GM12891 (cell line): Measurements from ENCODE around the gene SCRN3. TPM values are rescaled to one million over a fixed set of nuclear protein-coding genes. Genes with fewer than 3 reads are reported as not detected.
"Not testable (repeated sequence)": the region's sequence is repeated elsewhere in the genome, so short reads cannot be mapped to it uniquely, and the experiment has no call there.

Experiments used
- DNase-seq: peaks from one replicate; pipeline ENCODE4 v3.0.0; 2011; ENCODE audit warnings: low spot score; ENCODE audit not compliant: insufficient read length
- FAIRE-seq: peaks from 2 replicates; lab custom pipeline; 2011; peaks lifted over from hg19 to GRCh38; lab: Jason Lieb, UNC
- PAX5 ChIP-seq: IDR thresholded peaks from 2 replicates; pipeline ENCODE4 v1.6.1; 2011; ENCODE audit warnings: low read length, moderate library complexity, mild to moderate bottlenecking; ENCODE audit not compliant: insufficient read depth, severe bottlenecking
- POLR2A ChIP-seq: IDR thresholded peaks from 2 replicates; pipeline ENCODE4 v1.6.1; 2011; ENCODE audit warnings: low read depth, low read length, control low read depth
- POLR2AphosphoS5 ChIP-seq: IDR thresholded peaks from 2 replicates; pipeline ENCODE4 v1.6.1; 2011; ENCODE audit warnings: low read depth, low read length, control low read depth
- POU2F2 ChIP-seq: IDR thresholded peaks from 2 replicates; pipeline ENCODE4 v1.6.1; 2011; ENCODE audit warnings: low read depth, mild to moderate bottlenecking, control low read depth, low read length, moderate library complexity
- SPI1 ChIP-seq: IDR thresholded peaks from 2 replicates; pipeline ENCODE4 v1.6.1; 2011; ENCODE audit warnings: low read depth, low read length, control low read depth
- TAF1 ChIP-seq: IDR thresholded peaks from 2 replicates; pipeline ENCODE4 v1.6.1; 2011; ENCODE audit warnings: low read depth, low read length, control low read depth
- polyA plus RNA-seq: library from polyadenylated mRNA; unstranded; fragments of >200 nt; gene quantifications from one replicate; pipeline ENCODE4 v1.2.1, GENCODE V29; 2012; ENCODE audit warnings: low read depth, missing spikeins, inconsistent platforms; ENCODE audit not compliant: missing spikeins

SCRN3 gene
- polyA plus RNA-seq: 8.4 TPM

GRCh38 chr2:174395284-174395968, at the start of gene SCRN3:
Gene SCRN3, plus strand, starts transcription at chr2:174395730. Its CDS starts 2,554 bp downstream, at chr2:174398284.
- FAIRE-seq (peak; percentile 96), DNase-seq (peak; percentile 74)
- TF ChIP-seq TAF1 (peak; percentile 45; the same call in 1 of the 2 replicates), POLR2AphosphoS5 (peak; percentile 76), POLR2A (peak; percentile 71), POU2F2 (0 out of 2 replicates have a peak, but pooled peaks have one; percentile 17), PAX5 (no peak), SPI1 (0 out of 2 replicates have a peak, but pooled peaks have one; percentile 27)

GRCh38 chr2:174350018-174350417, 45.5 kb upstream of the SCRN3 start:
- FAIRE-seq (no peak), DNase-seq (no peak)
- TF ChIP-seq POLR2A: no peak
- no peak for TF ChIP-seq PAX5
- TF ChIP-seq SPI1: no peak
- TF ChIP-seq TAF1: no peak
- no peak for TF ChIP-seq POLR2AphosphoS5
- no peak for TF ChIP-seq POU2F2

- no peak for FAIRE-seq
- TF ChIP-seq POLR2AphosphoS5: no peak
- TF ChIP-seq POU2F2: no peak
- no peak for DNase-seq
These were observed 44.8 kb upstream of the SCRN3 start for GRCh38 chr2:174350593-174351181.

GRCh38 chr2:174353004-174353403, 42.5 kb upstream of the SCRN3 start:
- no peak for FAIRE-seq
- TF ChIP-seq TAF1 (no peak), POLR2AphosphoS5 (no peak), SPI1 (no peak), POLR2A (no peak), PAX5 (no peak), POU2F2 (no peak)
- no peak for DNase-seq

GRCh38 chr2:174356347-174356746, 39.2 kb upstream of the SCRN3 start:
- no peak for DNase-seq
- no peak for TF ChIP-seq PAX5
- TF ChIP-seq POLR2A: no peak
- no peak for TF ChIP-seq SPI1
- no peak for FAIRE-seq

- not testable (repeated sequence) for DNase-seq, FAIRE-seq
These were observed 35.9 kb upstream of the SCRN3 start for GRCh38 chr2:174359663-174360062.

GRCh38 chr2:174362949-174363348, 32.6 kb upstream of the SCRN3 start:
- TF ChIP-seq SPI1: no peak
- TF ChIP-seq POLR2A: no peak
- no peak for TF ChIP-seq POU2F2
- TF ChIP-seq POLR2AphosphoS5: no peak
- TF ChIP-seq PAX5: no peak
- TF ChIP-seq TAF1: no peak
- DNase-seq (no peak), FAIRE-seq (no peak)

- not testable (repeated sequence) for FAIRE-seq
These were observed 31.9 kb upstream of the SCRN3 start for GRCh38 chr2:174363492-174364225.

GRCh38 chr2:174364628-174365027, 30.9 kb upstream of the SCRN3 start:
- no peak for TF ChIP-seq POLR2AphosphoS5

More at GRCh38 chr2:174363492-174364225, 31.9 kb upstream of the SCRN3 start:
- not testable (repeated sequence) for DNase-seq

GRCh38 chr2:174365571-174365970, 30.0 kb upstream of the SCRN3 start:
- no peak for FAIRE-seq
- no peak for DNase-seq
- no peak for TF ChIP-seq SPI1
- no peak for TF ChIP-seq TAF1
- no peak for TF ChIP-seq POLR2AphosphoS5
- TF ChIP-seq POU2F2: no peak
- TF ChIP-seq POLR2A: no peak
- no peak for TF ChIP-seq PAX5

More at GRCh38 chr2:174364628-174365027, 30.9 kb upstream of the SCRN3 start:
- DNase-seq: no peak
- FAIRE-seq: no peak
